Smooth muscle cell (in vitro differentiated cells): Measurements from ENCODE around the gene PSMC3. TPM values are rescaled to one million over a fixed set of nuclear protein-coding genes. Genes with fewer than 3 reads are reported as not detected.

Source experiments
- DNase-seq: peaks from one replicate; lab custom pipeline; 2025; ENCODE audit not compliant: unreplicated experiment; lab: John Stamatoyannopoulos, UW
- H2AFZ ChIP-seq: fragments of 200-600 bp; sonication (generic); 2 replicates; pipeline ENCODE4 v1.6.0; 2016; ENCODE audit warnings: antibody characterized with exemption, low read depth, mild to moderate bottlenecking
- H3F3A ChIP-seq: fragments of 200-600 bp; sonication (generic); 2 replicates; pipeline ENCODE4 v1.6.0; 2017; ENCODE audit warnings: antibody characterized with exemption, low read depth
- H3K27ac ChIP-seq: fragments of 200-600 bp; sonication (generic); 2 replicates; pipeline ENCODE4 v1.5.1; 2016; ENCODE audit warnings: low read depth, mild to moderate bottlenecking
- H3K27me3 ChIP-seq: fragments of 200-600 bp; sonication (generic); 2 replicates; pipeline ENCODE4 v1.6.1; 2016; ENCODE audit warnings: low read depth, mild to moderate bottlenecking
- H3K36me3 ChIP-seq: fragments of 200-600 bp; sonication (generic); 2 replicates; pipeline ENCODE4 v1.5.1; 2016; ENCODE audit warnings: low read depth
- H3K4me1 ChIP-seq: fragments of 200-600 bp; sonication (generic); 2 replicates; pipeline ENCODE4 v1.5.1; 2016; ENCODE audit warnings: low read depth
- H3K4me2 ChIP-seq: fragments of 200-600 bp; sonication (generic); 2 replicates; pipeline ENCODE4 v1.6.0; 2016; ENCODE audit warnings: mild to moderate bottlenecking
- H3K4me3 ChIP-seq: fragments of 200-600 bp; sonication (generic); 2 replicates; pipeline ENCODE4 v1.5.1; 2016; ENCODE audit warnings: mild to moderate bottlenecking
- H3K79me2 ChIP-seq: fragments of 200-600 bp; sonication (generic); 2 replicates; pipeline ENCODE4 v1.6.0; 2016; ENCODE audit warnings: low read depth, mild to moderate bottlenecking
- H3K9ac ChIP-seq: fragments of 200-600 bp; sonication (generic); 2 replicates; pipeline ENCODE4 v1.6.0; 2016; ENCODE audit warnings: low read depth
- H3K9me3 ChIP-seq: fragments of 200-600 bp; sonication (generic); replicated peaks from 2 replicates; pipeline ENCODE4 v1.5.1; 2016; ENCODE audit warnings: low read depth
- H4K20me1 ChIP-seq: fragments of 200-600 bp; sonication (generic); 2 replicates; pipeline ENCODE4 v1.6.0; 2016; ENCODE audit warnings: low read depth
- WGBS: methylation state at CpG from one replicate; pipeline ENCODE4 v1.1.7; 2016; ENCODE audit warnings: low lambda C conversion rate; 5-methylcytosine and 5-hydroxymethylcytosine counted together
- polyA plus RNA-seq: library from polyadenylated mRNA; unstranded; fragments of >200 nt; fragmentation: Nextera tagmentation; extraction: Ambion mirVana; gene quantifications from 2 replicates; pipeline ENCODE4 v1.2.1, GENCODE V29; 2016
- total RNA-seq: library from RNA; depleted of rRNA; stranded (reverse); fragments of >200 nt; gene quantifications from 2 replicates; pipeline ENCODE4 v1.2.3, GENCODE V29; 2014
- TF ChIP-seq, protein P1 (sequence below): fragments of 200-600 bp; sonication (generic); IDR thresholded peaks from 2 replicates; pipeline ENCODE4 v1.5.1; 2017; ENCODE audit warnings: borderline replicate concordance, mild to moderate bottlenecking, antibody characterized with exemption; ENCODE audit not compliant: insufficient read depth, poor library complexity, severe bottlenecking

The PSMC3 gene
- total and polyA plus RNA-seq, 2 experiments from 2014 or later = 71.2 to 211 TPM

GRCh38 chr11:47377571-47378009 lies 48.6 kb downstream of the PSMC3 start:
- H3K79me2 ChIP-seq = no peaks in the 10 kb centered on the region
- no peaks in the 10 kb centered on the region for H3F3A ChIP-seq
- H3K36me3 ChIP-seq = no peaks in the 10 kb centered on the region
- DNase-seq = no peak
- H2AFZ ChIP-seq = no peak overlapping the region
- no peak overlapping the region for H3K4me3 ChIP-seq
- TF ChIP-seq, protein P1, sequence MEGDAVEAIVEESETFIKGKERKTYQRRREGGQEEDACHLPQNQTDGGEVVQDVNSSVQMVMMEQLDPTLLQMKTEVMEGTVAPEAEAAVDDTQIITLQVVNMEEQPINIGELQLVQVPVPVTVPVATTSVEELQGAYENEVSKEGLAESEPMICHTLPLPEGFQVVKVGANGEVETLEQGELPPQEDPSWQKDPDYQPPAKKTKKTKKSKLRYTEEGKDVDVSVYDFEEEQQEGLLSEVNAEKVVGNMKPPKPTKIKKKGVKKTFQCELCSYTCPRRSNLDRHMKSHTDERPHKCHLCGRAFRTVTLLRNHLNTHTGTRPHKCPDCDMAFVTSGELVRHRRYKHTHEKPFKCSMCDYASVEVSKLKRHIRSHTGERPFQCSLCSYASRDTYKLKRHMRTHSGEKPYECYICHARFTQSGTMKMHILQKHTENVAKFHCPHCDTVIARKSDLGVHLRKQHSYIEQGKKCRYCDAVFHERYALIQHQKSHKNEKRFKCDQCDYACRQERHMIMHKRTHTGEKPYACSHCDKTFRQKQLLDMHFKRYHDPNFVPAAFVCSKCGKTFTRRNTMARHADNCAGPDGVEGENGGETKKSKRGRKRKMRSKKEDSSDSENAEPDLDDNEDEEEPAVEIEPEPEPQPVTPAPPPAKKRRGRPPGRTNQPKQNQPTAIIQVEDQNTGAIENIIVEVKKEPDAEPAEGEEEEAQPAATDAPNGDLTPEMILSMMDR = no peak
- H3K9me3 ChIP-seq = no peaks in the 10 kb centered on the region
- WGBS = 94% methylated on average over 3 of the region's 5 CpGs
- no peaks in the 10 kb centered on the region for H3K4me1 ChIP-seq
- no peak overlapping the region for H3K4me2 ChIP-seq
- H3K9ac ChIP-seq = no peak overlapping the region
- H3K27me3 ChIP-seq = no peaks in the 10 kb centered on the region
- no peaks in the 10 kb centered on the region for H4K20me1 ChIP-seq
- H3K27ac ChIP-seq = no peak overlapping the region

DNA sequence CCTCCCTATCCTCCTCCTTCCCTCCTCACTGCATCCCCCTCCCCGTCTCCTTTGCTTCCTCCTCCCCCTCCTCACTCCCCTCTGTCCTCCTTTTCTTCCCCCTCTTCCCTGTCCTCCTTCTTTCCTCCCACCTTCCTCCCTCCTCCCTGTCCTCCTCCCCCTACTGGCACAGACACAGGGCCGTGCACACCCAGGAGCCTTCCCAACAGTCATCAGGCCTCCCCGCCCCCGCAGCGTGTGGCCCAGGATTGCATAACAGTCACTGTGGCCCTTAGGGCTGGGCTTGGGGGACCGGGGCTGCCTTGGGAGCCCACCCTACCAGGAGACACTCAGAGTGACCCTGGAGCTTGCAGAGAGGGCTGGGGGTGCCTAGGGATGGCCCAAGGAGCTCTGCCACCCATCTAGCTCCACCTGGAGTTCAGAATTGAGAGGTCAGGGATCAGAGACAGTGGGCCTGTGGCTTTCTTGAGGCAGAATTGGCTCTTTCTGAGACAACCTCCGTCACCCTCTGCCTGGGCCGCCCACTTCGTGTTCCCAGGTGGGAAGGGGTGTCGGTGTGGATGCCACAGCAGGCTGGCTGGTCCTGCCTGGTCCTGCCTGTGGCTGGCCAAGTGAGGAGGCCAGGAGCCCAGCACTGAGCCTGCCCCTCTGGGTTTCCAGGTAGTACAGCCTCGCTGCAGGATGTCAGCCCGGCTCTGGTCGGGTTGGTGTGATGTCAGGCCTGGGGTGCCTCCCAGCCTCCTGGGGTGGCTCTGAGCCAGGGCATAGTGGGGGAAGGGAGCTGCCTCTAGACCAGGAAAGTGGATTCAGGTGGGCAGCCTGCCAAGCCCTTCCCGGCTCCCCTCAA lies 49.5 kb downstream of the PSMC3 start:
- H2AFZ ChIP-seq = no peak overlapping the region
- H3K27ac ChIP-seq = no peak overlapping the region
- no peaks in the 10 kb centered on the region for H3K4me1 ChIP-seq
- H3F3A ChIP-seq = no peaks in the 10 kb centered on the region
- no peaks in the 10 kb centered on the region for H3K9me3 ChIP-seq
- no peak overlapping the region for H3K4me3 ChIP-seq
- no peak for DNase-seq
- H3K9ac ChIP-seq = no peak overlapping the region
- TF ChIP-seq, protein P1 = no peak
- H3K4me2 ChIP-seq = no peak overlapping the region
- WGBS = 81% methylated on average over 12 of the region's 14 CpGs
- no peaks in the 10 kb centered on the region for H3K79me2 ChIP-seq
- no peaks in the 10 kb centered on the region for H4K20me1 ChIP-seq
- H3K27me3 ChIP-seq = no peaks in the 10 kb centered on the region
- no peaks in the 10 kb centered on the region for H3K36me3 ChIP-seq

- Histone ChIP-seq H3K27me3 (no peaks in the 10 kb centered on the region), H3K4me2 (no peak overlapping the region), H3K4me1 (no peaks in the 10 kb centered on the region), H3K9ac (no peak overlapping the region), H3K36me3 (no peaks in the 10 kb centered on the region), H3K79me2 (no peaks in the 10 kb centered on the region), H4K20me1 (no peaks in the 10 kb centered on the region), H3F3A (no peaks in the 10 kb centered on the region), H3K9me3 (no peaks in the 10 kb centered on the region), H3K27ac (no peak overlapping the region), H2AFZ (no peak overlapping the region), H3K4me3 (no peak overlapping the region)
- no peak for DNase-seq
- TF ChIP-seq, protein P1 = no peak
- 91% methylated on average over 8 of the region's 8 CpGs for WGBS
Observed at GRCh38 chr11:47376107-47376524, 50.1 kb downstream of the PSMC3 start.
